Skeletal muscle tissue (tissue), 4 donors: ENCODE results near the gene NDUFAB1. TPM values are rescaled to one million over a fixed set of nuclear protein-coding genes. Genes with fewer than 3 reads are reported as not detected.
A peak's percentile ranks its signal among the peaks of the same experiment; 100 is the strongest.

Experiments
- H3K27ac ChIP-seq: one replicate; pipeline ENCODE4 v1.7.0; 2013; ENCODE audit warnings: mild to moderate bottlenecking, low read depth, low read length, inconsistent platforms
- H3K27me3 ChIP-seq, 3 donors: one replicate each; pipeline ENCODE4 v1.7.0; 2013; ENCODE audit warnings: low read length in 3 of 3; ENCODE audit not compliant: control insufficient read depth in 3 of 3, insufficient read depth in 3 of 3
- H3K36me3 ChIP-seq, 3 donors: one replicate each; pipeline ENCODE4 v1.7.0; 2013; ENCODE audit warnings: low read length in 3 of 3; ENCODE audit not compliant: control insufficient read depth in 3 of 3, insufficient read depth in 3 of 3
- H3K4me1 ChIP-seq, 3 donors: one replicate each; pipeline ENCODE4 v1.7.0; 2013; ENCODE audit warnings: low read length in 3 of 3, mild to moderate bottlenecking in 3 of 3; ENCODE audit not compliant: control insufficient read depth in 3 of 3, insufficient read depth in 3 of 3
- H3K4me3 ChIP-seq, 3 donors: one replicate each; pipeline ENCODE4 v1.7.0; 2013; ENCODE audit warnings: low read length in 3 of 3
- H3K9ac ChIP-seq, 3 donors: one replicate each; pipeline ENCODE4 v1.7.0; 2013; ENCODE audit warnings: low read length in 3 of 3, mild to moderate bottlenecking in 3 of 3, moderate library complexity in 2 of 3, low read depth in 1 of 3
- H3K9me3 ChIP-seq, 3 donors: one replicate each; pipeline ENCODE4 v1.7.0; 2013; ENCODE audit warnings: low read length in 3 of 3; ENCODE audit not compliant: control insufficient read depth in 3 of 3
- total RNA-seq: library from RNA; depleted of rRNA; stranded (reverse); fragments of >200 nt; gene quantifications from one replicate; pipeline ENCODE4 v1.2.3, GENCODE V29; 2014
- donor health status: Osteomylitis.

Gene NDUFAB1
- total RNA-seq, 1 donor from 2014 or later = 111 TPM

- Histone ChIP-seq H3K4me3 (no peak overlapping the region), H3K27me3 (no peaks in the 10 kb centered on the region), H3K9me3 (no peaks in the 10 kb centered on the region), H3K27ac (no peak overlapping the region), H3K9ac (no peak overlapping the region), H3K36me3 (peaks cover 29 to 58% (median 57%) of the 10 kb centered on the region in 3 donors), H3K4me1 (peaks cover 2 to 21% (median 11%) of the 10 kb centered on the region in 3 donors)
Observed at GRCh38 chr16:23573817-23574216, 22.3 kb downstream of the NDUFAB1 start.

GRCh38 chr16:23572394-23572793 lies 23.7 kb downstream of the NDUFAB1 start:
- Histone ChIP-seq H3K36me3 (peaks cover 33 to 60% (median 53%) of the 10 kb centered on the region in 3 donors), H3K4me3 (no peak overlapping the region), H3K9me3 (no peaks in the 10 kb centered on the region), H3K27ac (no peak overlapping the region), H3K27me3 (no peaks in the 10 kb centered on the region), H3K4me1 (peaks cover 0 to 21% (median 11%) of the 10 kb centered on the region in 3 donors), H3K9ac (peak overlapping the region in 1 of 3 donors; percentile 9)

- no peak overlapping the region for H3K9ac ChIP-seq
- peaks cover 38 to 62% (median 58%) of the 10 kb centered on the region in 3 donors for H3K36me3 ChIP-seq
- H3K4me1 ChIP-seq = peaks cover 0 to 21% (median 11%) of the 10 kb centered on the region in 3 donors
- no peak overlapping the region for H3K4me3 ChIP-seq
- no peaks in the 10 kb centered on the region for H3K9me3 ChIP-seq
- H3K27me3 ChIP-seq = no peaks in the 10 kb centered on the region
- H3K27ac ChIP-seq = no peak overlapping the region
Observed at GRCh38 chr16:23571895-23572294, 24.2 kb downstream of the NDUFAB1 start.

GRCh38 chr16:23570992-23571632 lies 25.0 kb downstream of the NDUFAB1 start:
- no peaks in the 10 kb centered on the region for H3K9me3 ChIP-seq
- peaks cover under 1 to 21% (median 11%) of the 10 kb centered on the region in 3 donors for H3K4me1 ChIP-seq
- no peak overlapping the region for H3K27ac ChIP-seq
- H3K27me3 ChIP-seq = no peaks in the 10 kb centered on the region
- no peak overlapping the region for H3K9ac ChIP-seq
- peaks cover 42 to 66% (median 55%) of the 10 kb centered on the region in 3 donors for H3K36me3 ChIP-seq
- no peak overlapping the region for H3K4me3 ChIP-seq

GRCh38 chr16:23567602-23568001 lies 28.5 kb downstream of the NDUFAB1 start:
- Histone ChIP-seq H3K4me1 (peaks cover 31 to 43% (median 33%) of the 10 kb centered on the region in 3 donors), H3K9ac (no peak overlapping the region), H3K4me3 (no peak overlapping the region), H3K36me3 (peaks cover 59 to 76% (median 74%) of the 10 kb centered on the region in 3 donors), H3K9me3 (no peaks in the 10 kb centered on the region), H3K27ac (no peak overlapping the region), H3K27me3 (no peaks in the 10 kb centered on the region)

- Histone ChIP-seq H3K9ac (no peak overlapping the region), H3K4me3 (no peak overlapping the region), H3K4me1 (peaks cover 34 to 41% (median 35%) of the 10 kb centered on the region in 3 donors), H3K27ac (no peak overlapping the region), H3K36me3 (peaks cover 65 to 76% (median 75%) of the 10 kb centered on the region in 3 donors), H3K27me3 (no peaks in the 10 kb centered on the region), H3K9me3 (no peaks in the 10 kb centered on the region)
Observed at GRCh38 chr16:23566724-23567123, 29.4 kb downstream of the NDUFAB1 start.

- peaks cover 49 to 56% (median 51%) of the 10 kb centered on the region in 3 donors for H3K4me1 ChIP-seq
- H3K27me3 ChIP-seq = no peaks in the 10 kb centered on the region
- peak overlapping the region in 2 of 3 donors; percentile 52 to 69 for H3K9ac ChIP-seq
- H3K9me3 ChIP-seq = no peaks in the 10 kb centered on the region
- H3K27ac ChIP-seq = peak overlapping the region; percentile 71
- peaks cover 56 to 77% (median 74%) of the 10 kb centered on the region in 3 donors for H3K36me3 ChIP-seq
- H3K4me3 ChIP-seq = no peak overlapping the region
Observed at GRCh38 chr16:23564575-23565363, 31.3 kb downstream of the NDUFAB1 start.

- Histone ChIP-seq H3K9ac (peak overlapping the region in 2 of 3 donors; percentile 4 to 61), H3K4me1 (peaks cover 64 to 67% (median 67%) of the 10 kb centered on the region in 3 donors), H3K4me3 (no peak overlapping the region), H3K27me3 (no peaks in the 10 kb centered on the region), H3K36me3 (peaks cover 60 to 73% (median 71%) of the 10 kb centered on the region in 3 donors), H3K9me3 (no peaks in the 10 kb centered on the region), H3K27ac (peak overlapping the region; percentile 12)
Observed at GRCh38 chr16:23563186-23563585, 32.9 kb downstream of the NDUFAB1 start.

- Histone ChIP-seq H3K4me3 (no peak overlapping the region), H3K27ac (peak overlapping the region; percentile 12), H3K9ac (peak overlapping the region in 2 of 3 donors; percentile 4 to 61), H3K4me1 (peaks cover 66 to 69% (median 69%) of the 10 kb centered on the region in 3 donors), H3K36me3 (peaks cover 55 to 69% (median 67%) of the 10 kb centered on the region in 3 donors), H3K9me3 (no peaks in the 10 kb centered on the region), H3K27me3 (no peaks in the 10 kb centered on the region)
Observed at GRCh38 chr16:23562505-23562904, 33.6 kb downstream of the NDUFAB1 start.

GRCh38 chr16:23561586-23561985 lies 34.5 kb downstream of the NDUFAB1 start:
- peaks cover 47 to 62% (median 59%) of the 10 kb centered on the region in 3 donors for H3K36me3 ChIP-seq
- H3K9me3 ChIP-seq = no peaks in the 10 kb centered on the region
- no peak overlapping the region for H3K4me3 ChIP-seq
- H3K9ac ChIP-seq = peak overlapping the region in 1 of 3 donors; percentile 40
- peaks cover 70 to 74% (median 73%) of the 10 kb centered on the region in 3 donors for H3K4me1 ChIP-seq
- H3K27me3 ChIP-seq = no peaks in the 10 kb centered on the region
- no peak overlapping the region for H3K27ac ChIP-seq
